ENCODE results near the gene CAB39L.
A peak's percentile ranks its signal among the peaks of the same experiment; 100 is the strongest.

Gene CAB39L

DNA sequence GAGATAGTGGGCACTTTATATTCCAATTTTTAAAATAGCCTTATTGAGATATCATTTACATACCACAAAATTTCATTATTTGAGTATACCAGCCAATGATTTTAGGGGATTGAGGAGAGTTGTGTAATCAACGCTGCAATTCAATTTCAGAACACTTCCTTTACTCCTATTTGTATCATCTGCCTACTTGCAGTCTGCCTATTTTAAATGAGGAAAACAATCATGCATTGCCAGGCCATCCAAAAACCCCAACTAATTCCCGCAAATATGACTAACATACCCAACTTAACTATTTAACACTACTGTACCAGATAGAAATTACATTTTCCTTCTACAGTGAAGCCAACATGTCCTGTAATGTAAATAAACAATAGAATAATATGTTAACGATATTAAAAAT, 26.7 kb downstream of the CAB39L start:
- Histone ChIP-seq H3K27me3 (ENCODE audit: control insufficient read depth in 3 of 3, insufficient read depth in 3 of 3, low read depth in 1 of 3, low read length in 3 of 3) (no peaks in the 10 kb centered on the region), H3K4ac (ENCODE audit: low read length) (no peak overlapping the region), H3K18ac (ENCODE audit: low read length) (no peak overlapping the region), H3K23ac (ENCODE audit: low read depth, low read length, poor library complexity) (no peak overlapping the region), H3K14ac (ENCODE audit: low read length) (no peak overlapping the region), H3K79me1 (ENCODE audit: low read depth, low read length) (peaks cover 3% of the 10 kb centered on the region), H4K91ac (ENCODE audit: low read depth, low read length, poor library complexity) (no peak overlapping the region), H3K9ac (ENCODE audit: low read depth, low read length, poor library complexity) (no peak overlapping the region), H3K4me2 (ENCODE audit: insufficient read depth, low read length, poor library complexity, severe bottlenecking) (no peak overlapping the region), H2BK5ac (ENCODE audit: low read length) (no peak overlapping the region), H2BK120ac (ENCODE audit: low read depth, low read length) (no peak overlapping the region), H4K8ac (ENCODE audit: low read depth, low read length) (no peak overlapping the region), H2BK15ac (ENCODE audit: low read length) (no peak overlapping the region), H2BK12ac (ENCODE audit: low read length) (no peak overlapping the region), H3K9me3 (replicated peaks in 1 of 2; ENCODE audit: control insufficient read depth in 2 of 2, insufficient read depth in 1 of 2, low read depth in 1 of 2, low read length in 2 of 2) (no peaks in the 10 kb centered on the region), H3K4me1 (ENCODE audit: control insufficient read depth in 2 of 2, insufficient read depth in 1 of 2, low read depth in 1 of 2, low read length in 2 of 2) (peaks cover 2 to 6% of the 10 kb centered on the region in 2 donors), H3K36me3 (replicated peaks in 1 of 2; ENCODE audit: control insufficient read depth in 2 of 2, insufficient read depth in 2 of 2, low read length in 2 of 2) (no peaks in the 10 kb centered on the region), H2AFZ (ENCODE audit: low read length) (no peak overlapping the region), H3K4me3 (ENCODE audit: low read length in 2 of 2) (no peak overlapping the region), H3K27ac (replicated peaks; ENCODE audit: low read length) (no peak overlapping the region), H2AK5ac (ENCODE audit: low read depth, low read length) (no peak overlapping the region)
- WGBS, 2 donors (ENCODE audit: extremely low coverage in 2 of 2, insufficient read length in 2 of 2, insufficient replicate concordance in 1 of 2): 100% methylated on average over 1 of the region's 3 CpGs; no CpG with 5 or more reads in 1 of the 2 donors
- no peak for DNase-seq (ENCODE audit: low spot score)

DNA sequence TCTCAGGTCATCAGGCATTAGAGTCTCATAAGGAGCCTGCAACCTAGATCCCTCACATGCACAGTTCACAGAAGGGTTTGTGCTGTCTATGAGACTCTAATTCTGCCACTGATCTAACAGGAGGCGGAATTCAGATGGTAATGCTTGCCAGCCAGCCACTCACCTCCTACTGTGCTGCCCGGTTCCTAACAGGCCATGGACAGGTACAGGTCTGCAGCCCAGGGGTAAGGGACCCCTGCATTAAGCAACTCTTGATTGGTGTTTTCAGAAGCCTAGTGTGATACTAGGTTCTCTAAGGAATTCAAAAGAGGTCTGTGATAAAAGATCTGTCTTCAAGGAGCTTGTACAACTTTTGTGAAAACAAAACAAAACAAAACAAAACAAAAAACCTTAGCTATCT, 31.1 kb downstream of the CAB39L start:
- Histone ChIP-seq H4K8ac (ENCODE audit: low read depth, low read length) (no peak overlapping the region), H3K79me1 (ENCODE audit: low read depth, low read length) (peaks cover 3% of the 10 kb centered on the region), H3K4me3 (ENCODE audit: low read length in 2 of 2) (no peak overlapping the region), H3K27ac (replicated peaks; ENCODE audit: low read length) (no peak overlapping the region), H3K27me3 (ENCODE audit: control insufficient read depth in 3 of 3, insufficient read depth in 3 of 3, low read depth in 1 of 3, low read length in 3 of 3) (no peaks in the 10 kb centered on the region), H3K4me1 (ENCODE audit: control insufficient read depth in 2 of 2, insufficient read depth in 1 of 2, low read depth in 1 of 2, low read length in 2 of 2) (no peaks in the 10 kb centered on the region), H2AFZ (ENCODE audit: low read length) (no peak overlapping the region), H3K18ac (ENCODE audit: low read length) (peak overlapping the region; percentile 28), H3K23ac (ENCODE audit: low read depth, low read length, poor library complexity) (no peak overlapping the region), H3K9ac (ENCODE audit: low read depth, low read length, poor library complexity) (no peak overlapping the region), H3K14ac (ENCODE audit: low read length) (no peak overlapping the region), H3K36me3 (replicated peaks in 1 of 2; ENCODE audit: control insufficient read depth in 2 of 2, insufficient read depth in 2 of 2, low read length in 2 of 2) (no peaks in the 10 kb centered on the region), H3K9me3 (replicated peaks in 1 of 2; ENCODE audit: control insufficient read depth in 2 of 2, insufficient read depth in 1 of 2, low read depth in 1 of 2, low read length in 2 of 2) (no peaks in the 10 kb centered on the region), H2AK5ac (ENCODE audit: low read depth, low read length) (no peak overlapping the region), H2BK12ac (ENCODE audit: low read length) (no peak overlapping the region), H3K4me2 (ENCODE audit: insufficient read depth, low read length, poor library complexity, severe bottlenecking) (no peak overlapping the region), H2BK5ac (ENCODE audit: low read length) (no peak overlapping the region), H3K4ac (ENCODE audit: low read length) (no peak overlapping the region), H2BK15ac (ENCODE audit: low read length) (no peak overlapping the region), H4K91ac (ENCODE audit: low read depth, low read length, poor library complexity) (no peak overlapping the region), H2BK120ac (ENCODE audit: low read depth, low read length) (no peak overlapping the region)
- WGBS, 2 donors (ENCODE audit: extremely low coverage in 2 of 2, insufficient read length in 2 of 2, insufficient replicate concordance in 1 of 2): no CpG with 5 or more reads among the region's 2 CpGs
- DNase-seq (ENCODE audit: low spot score): no peak

DNA sequence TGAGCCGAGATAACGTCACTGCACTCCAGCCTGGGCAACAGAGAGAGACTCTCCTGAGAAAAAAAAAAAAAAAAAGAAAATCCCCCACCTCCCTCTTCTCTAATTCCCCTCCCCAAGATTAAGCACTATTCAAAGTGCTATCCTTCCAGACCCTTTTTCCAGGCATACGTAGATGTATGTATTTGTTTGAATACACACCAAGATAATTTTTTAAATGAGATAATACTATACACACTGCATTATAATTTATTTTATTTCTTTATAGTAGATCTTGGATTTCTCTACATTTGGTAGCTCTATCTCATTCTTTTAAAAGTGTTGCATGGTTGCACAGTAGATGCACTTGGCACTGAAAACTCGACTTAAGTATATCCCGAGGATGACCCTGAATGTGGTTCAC, 32.5 kb downstream of the CAB39L start:
- no peaks in the 10 kb centered on the region for H3K4me1 ChIP-seq (ENCODE audit: control insufficient read depth in 2 of 2, insufficient read depth in 1 of 2, low read depth in 1 of 2, low read length in 2 of 2)
- H3K4me3 ChIP-seq (ENCODE audit: low read length in 2 of 2): no peak overlapping the region

GRCh38 chr13:49410477-49410876, 33.4 kb downstream of the CAB39L start:
- Histone ChIP-seq H3K4me3 (ENCODE audit: low read length in 2 of 2) (no peak overlapping the region), H3K9me3 (replicated peaks in 1 of 2; ENCODE audit: control insufficient read depth in 2 of 2, insufficient read depth in 1 of 2, low read depth in 1 of 2, low read length in 2 of 2) (no peaks in the 10 kb centered on the region), H2AFZ (ENCODE audit: low read length) (no peak overlapping the region), H2BK120ac (ENCODE audit: low read depth, low read length) (no peak overlapping the region), H2BK5ac (ENCODE audit: low read length) (no peak overlapping the region), H2BK12ac (ENCODE audit: low read length) (no peak overlapping the region), H3K4ac (ENCODE audit: low read length) (no peak overlapping the region), H3K79me1 (ENCODE audit: low read depth, low read length) (peaks cover 3% of the 10 kb centered on the region), H3K23ac (ENCODE audit: low read depth, low read length, poor library complexity) (no peak overlapping the region), H2BK15ac (ENCODE audit: low read length) (no peak overlapping the region), H3K36me3 (replicated peaks in 1 of 2; ENCODE audit: control insufficient read depth in 2 of 2, insufficient read depth in 2 of 2, low read length in 2 of 2) (no peaks in the 10 kb centered on the region), H3K4me1 (ENCODE audit: control insufficient read depth in 2 of 2, insufficient read depth in 1 of 2, low read depth in 1 of 2, low read length in 2 of 2) (no peaks in the 10 kb centered on the region), H4K8ac (ENCODE audit: low read depth, low read length) (no peak overlapping the region), H4K91ac (ENCODE audit: low read depth, low read length, poor library complexity) (no peak overlapping the region), H3K18ac (ENCODE audit: low read length) (no peak overlapping the region), H3K9ac (ENCODE audit: low read depth, low read length, poor library complexity) (no peak overlapping the region), H3K14ac (ENCODE audit: low read length) (no peak overlapping the region), H3K27ac (replicated peaks; ENCODE audit: low read length) (no peak overlapping the region), H3K4me2 (ENCODE audit: insufficient read depth, low read length, poor library complexity, severe bottlenecking) (no peak overlapping the region), H2AK5ac (ENCODE audit: low read depth, low read length) (no peak overlapping the region), H3K27me3 (ENCODE audit: control insufficient read depth in 3 of 3, insufficient read depth in 3 of 3, low read depth in 1 of 3, low read length in 3 of 3) (no peaks in the 10 kb centered on the region)
- no peak for DNase-seq (ENCODE audit: low spot score)

More for the DNA sequence above, 32.5 kb downstream of the CAB39L start:
- Histone ChIP-seq H3K23ac (ENCODE audit: low read depth, low read length, poor library complexity) (no peak overlapping the region), H3K9ac (ENCODE audit: low read depth, low read length, poor library complexity) (no peak overlapping the region), H3K4ac (ENCODE audit: low read length) (no peak overlapping the region), H4K91ac (ENCODE audit: low read depth, low read length, poor library complexity) (no peak overlapping the region), H3K27me3 (ENCODE audit: control insufficient read depth in 3 of 3, insufficient read depth in 3 of 3, low read depth in 1 of 3, low read length in 3 of 3) (no peaks in the 10 kb centered on the region), H2BK5ac (ENCODE audit: low read length) (no peak overlapping the region), H3K4me2 (ENCODE audit: insufficient read depth, low read length, poor library complexity, severe bottlenecking) (no peak overlapping the region), H2AK5ac (ENCODE audit: low read depth, low read length) (no peak overlapping the region), H3K27ac (replicated peaks; ENCODE audit: low read length) (no peak overlapping the region), H2AFZ (ENCODE audit: low read length) (no peak overlapping the region), H3K14ac (ENCODE audit: low read length) (no peak overlapping the region), H4K8ac (ENCODE audit: low read depth, low read length) (no peak overlapping the region), H3K36me3 (replicated peaks in 1 of 2; ENCODE audit: control insufficient read depth in 2 of 2, insufficient read depth in 2 of 2, low read length in 2 of 2) (no peaks in the 10 kb centered on the region), H2BK120ac (ENCODE audit: low read depth, low read length) (no peak overlapping the region), H2BK12ac (ENCODE audit: low read length) (no peak overlapping the region), H3K9me3 (replicated peaks in 1 of 2; ENCODE audit: control insufficient read depth in 2 of 2, insufficient read depth in 1 of 2, low read depth in 1 of 2, low read length in 2 of 2) (no peaks in the 10 kb centered on the region), H3K79me1 (ENCODE audit: low read depth, low read length) (peaks cover 3% of the 10 kb centered on the region), H3K18ac (ENCODE audit: low read length) (no peak overlapping the region), H2BK15ac (ENCODE audit: low read length) (no peak overlapping the region)
- WGBS, 2 donors (ENCODE audit: extremely low coverage in 2 of 2, insufficient read length in 2 of 2, insufficient replicate concordance in 1 of 2): no CpG with 5 or more reads among the region's 5 CpGs
- DNase-seq (ENCODE audit: low spot score): no peak
